ENCODE data around the gene GTF3C4.

GTF3C4 gene

DNA sequence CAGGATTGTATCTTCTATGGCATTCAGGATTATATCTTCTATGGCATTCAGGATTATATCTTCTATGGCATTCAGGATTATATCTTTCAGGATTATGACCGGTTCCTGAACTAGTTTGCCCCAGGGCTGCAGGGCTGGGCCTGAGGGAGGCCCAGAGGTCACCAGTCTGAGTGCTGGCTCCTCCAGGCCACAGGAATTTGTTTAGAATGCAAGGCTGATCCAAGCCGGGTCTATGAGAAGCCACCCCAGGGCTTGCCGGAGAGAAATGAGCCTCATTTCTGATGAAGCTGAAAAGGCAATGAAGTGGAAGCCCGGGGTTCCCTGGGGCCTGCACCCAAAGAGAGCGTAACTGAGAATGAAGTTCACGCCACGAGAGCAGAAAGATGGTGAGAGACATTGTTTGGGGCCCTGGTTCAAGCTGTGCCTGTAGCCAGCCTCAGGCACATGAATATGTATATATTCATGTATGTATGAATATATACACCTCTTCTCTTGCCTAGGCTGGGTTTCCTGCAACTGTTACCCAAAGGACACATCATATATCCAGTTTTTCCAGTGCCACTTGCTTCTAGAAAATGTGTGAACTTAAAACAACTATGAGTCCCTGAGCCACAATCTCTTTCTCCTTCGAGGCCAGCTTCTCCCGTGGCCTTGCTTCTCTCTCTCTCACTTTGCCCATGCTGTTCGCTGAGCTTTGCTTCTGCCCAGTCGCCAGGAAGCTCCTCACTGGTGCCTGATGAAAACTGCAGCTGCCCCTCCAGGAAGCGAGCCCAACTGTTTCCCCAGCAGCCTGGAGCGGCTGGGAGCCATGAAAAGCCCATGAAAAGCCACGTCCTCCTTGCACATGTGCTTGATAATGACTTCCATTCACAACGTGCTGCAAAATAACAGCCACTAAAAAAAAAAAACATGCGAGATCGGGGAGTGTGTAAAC lies 62.3 kb downstream of the GTF3C4 start:
- DNase-seq, result no peak

DNA sequence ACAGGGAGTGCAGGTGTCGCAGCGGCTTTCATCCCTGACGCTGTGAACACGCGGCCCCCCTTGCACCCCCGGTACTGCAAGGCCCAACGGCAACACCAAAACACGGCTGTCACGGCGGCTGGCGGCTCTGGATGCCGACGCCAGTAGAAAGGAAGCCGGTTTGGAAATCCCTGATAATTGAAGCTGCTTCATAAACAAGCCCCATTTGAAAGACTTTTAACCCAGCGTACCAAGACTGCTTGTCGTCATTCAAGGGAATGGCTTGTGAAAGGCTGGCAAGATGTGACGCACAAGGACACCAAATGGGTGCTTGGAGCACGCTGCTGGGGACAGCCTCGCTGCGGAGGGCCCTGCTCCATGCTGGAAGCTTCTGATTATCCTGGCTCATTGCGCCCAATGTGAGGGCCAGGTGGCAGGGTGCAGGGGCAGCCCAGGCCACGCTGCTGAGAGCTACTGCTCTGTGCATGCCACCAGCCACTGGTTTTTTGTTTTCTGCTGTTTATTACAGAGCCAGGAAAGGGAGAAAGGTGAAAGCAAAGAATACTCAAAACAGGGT lies 63.1 kb downstream of the GTF3C4 start:
- DNase-seq, result no peak

DNA sequence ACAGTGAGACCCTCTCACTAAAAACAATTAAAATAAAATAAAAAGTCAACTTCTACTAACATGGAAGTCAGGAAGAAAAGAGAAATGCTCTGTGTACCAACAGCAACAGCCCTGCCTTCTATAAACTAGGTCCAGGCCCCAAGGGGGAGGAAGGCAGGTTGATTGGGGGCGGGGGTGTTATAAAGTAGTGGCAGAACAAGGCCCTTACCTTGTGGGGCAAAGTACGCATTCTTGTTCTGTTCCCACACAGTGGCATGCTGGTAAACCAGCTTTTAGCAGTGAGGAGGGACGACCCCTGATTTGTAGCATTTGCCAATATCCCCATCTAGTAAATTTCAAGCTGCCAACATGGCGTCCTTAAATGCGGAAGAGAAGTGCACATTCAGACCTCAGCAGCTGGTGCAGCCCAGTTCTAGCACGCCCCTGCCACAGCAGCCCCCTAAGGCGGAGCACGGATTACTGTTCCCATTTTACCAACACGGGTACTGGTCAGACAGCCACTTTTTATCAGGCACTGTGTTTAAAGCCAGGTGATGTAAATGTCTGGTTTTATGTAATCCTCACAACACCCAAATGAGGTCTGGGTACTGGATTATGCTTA lies 69.5 kb downstream of the GTF3C4 start:
- DNase-seq, result no peak

DNA sequence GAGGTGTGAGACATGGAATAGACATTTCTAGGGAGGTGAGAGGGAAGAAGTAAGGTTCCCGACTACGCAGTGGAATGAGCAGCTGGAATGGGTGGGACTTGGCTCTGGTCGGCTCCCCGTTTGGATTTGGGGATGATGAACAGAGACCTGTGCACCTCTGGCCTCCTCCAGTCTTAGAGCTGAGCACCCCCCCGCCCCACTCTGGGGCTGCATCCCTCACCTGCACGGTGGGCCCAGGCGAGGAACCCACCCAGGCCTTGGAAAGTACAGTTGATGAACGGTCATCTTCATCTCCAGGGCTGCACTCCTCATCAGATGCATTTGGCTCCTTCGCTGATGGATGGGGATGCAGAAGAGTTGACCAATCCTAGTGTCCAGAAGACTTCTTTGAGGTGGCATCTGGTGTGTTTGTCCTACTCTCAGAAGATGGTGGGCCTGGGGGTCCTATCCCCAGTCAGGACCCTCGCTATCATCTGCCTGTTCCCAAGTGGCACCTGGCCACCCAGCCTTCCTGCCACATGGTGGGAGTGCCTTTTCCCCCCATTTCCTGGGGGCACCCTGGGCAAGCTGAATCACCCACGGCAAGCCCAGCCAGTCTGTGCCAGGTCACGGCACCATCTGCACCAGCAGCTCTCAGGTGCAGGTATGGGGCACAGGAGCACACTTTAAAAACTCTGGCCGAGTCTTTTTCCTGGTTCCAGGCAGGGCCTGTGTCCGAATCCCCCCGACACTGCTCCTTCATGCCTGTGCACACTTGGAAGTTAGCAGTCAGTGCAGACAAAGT lies 70.5 kb downstream of the GTF3C4 start:
- no peak for DNase-seq

DNA sequence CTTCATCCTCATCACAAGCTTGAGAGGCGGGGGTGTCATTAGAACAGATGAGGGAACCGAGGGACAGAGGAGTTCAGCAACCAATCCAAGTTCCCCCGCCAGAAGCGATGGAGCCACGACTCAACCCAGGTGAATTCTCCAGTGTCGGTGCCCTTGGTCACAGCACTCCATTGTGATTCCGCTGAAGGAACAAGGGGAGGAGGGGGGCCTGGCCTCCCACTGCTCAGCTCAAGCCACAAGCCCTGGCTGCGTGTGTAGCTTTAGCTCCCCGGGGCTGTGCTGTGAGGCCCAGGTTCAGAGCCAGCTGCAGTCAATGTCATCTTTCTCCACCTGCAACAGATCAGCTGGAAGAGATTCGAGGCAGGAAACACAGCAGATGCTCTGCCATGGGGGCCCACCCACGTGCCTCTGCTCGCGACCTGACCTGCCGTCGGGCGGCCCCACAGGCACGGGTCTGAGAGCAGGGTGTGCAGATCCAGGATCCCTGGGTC lies 72.6 kb downstream of the GTF3C4 start:
- DNase-seq, result no peak

DNA sequence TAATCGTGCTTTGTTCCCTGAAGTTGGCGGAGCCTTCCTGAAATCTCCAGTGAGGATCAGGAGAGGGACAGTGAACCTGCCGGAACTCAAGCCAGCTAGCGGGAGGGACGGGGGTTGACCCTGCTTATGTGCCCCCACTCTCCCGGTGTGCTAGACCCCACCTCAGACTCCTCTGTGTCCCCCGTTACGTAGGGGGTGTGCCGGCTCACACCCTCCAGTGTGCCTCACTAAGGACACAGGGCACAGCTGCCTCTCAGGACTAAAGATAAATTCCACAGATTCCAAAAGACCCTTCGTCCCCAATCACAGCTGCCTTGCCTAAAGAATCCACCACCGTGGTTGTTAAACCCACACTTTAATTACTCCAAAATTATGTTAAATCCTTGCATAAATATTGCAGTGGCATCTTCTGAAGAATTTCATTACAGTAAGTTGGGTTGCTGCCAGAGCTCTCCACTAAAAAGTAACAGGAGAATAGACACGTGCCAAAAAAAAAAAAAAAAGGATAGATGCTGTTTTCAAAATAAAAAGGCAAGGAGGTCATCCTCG lies 73.7 kb downstream of the GTF3C4 start:
- no peak for DNase-seq
